Heart right ventricle (tissue), 16 donors: ENCODE results near the gene SNAP25. TPM values are rescaled to one million over a fixed set of nuclear protein-coding genes. Genes with fewer than 3 reads are reported as not detected.

Source experiments
- ATAC-seq, 8 donors: fragments of 200-7000 bp; cut with Tn5 transposase; one replicate each; pipeline ENCODE4 v1.9.1; 2020; ENCODE audit warnings: mild to moderate bottlenecking in 8 of 8, moderate library complexity in 8 of 8, moderate number of reproducible peaks in 1 of 8
- DNase-seq, 2 donors: peaks; one replicate each; pipeline ENCODE4 v3.0.0-alpha.2; 2020
- H3K27ac ChIP-seq, 10 donors: fragments of 200-600 bp; sonication (generic) in 2 of 10; one replicate each; pipeline versions ENCODE4 v1.5.0 to v1.8.0; 2020 to 2022; ENCODE audit warnings: mild to moderate bottlenecking in 3 of 10
- H3K27me3 ChIP-seq, 7 donors: fragments of 200-600 bp; one replicate each; pipeline ENCODE4 v1.8.0; 2021 to 2022; ENCODE audit warnings: mild to moderate bottlenecking in 2 of 7
- H3K36me3 ChIP-seq, 9 donors: fragments of 200-600 bp; sonication (generic) in 1 of 9; one replicate each; pipeline versions ENCODE4 v1.5.0 to v1.8.0; 2020 to 2022; ENCODE audit warnings: mild to moderate bottlenecking in 2 of 9
- H3K4me1 ChIP-seq, 9 donors: fragments of 200-600 bp; sonication (generic) in 1 of 9; one replicate each; pipeline versions ENCODE4 v1.5.0 to v1.8.0; 2020 to 2022; ENCODE audit warnings: mild to moderate bottlenecking in 4 of 9
- H3K4me3 ChIP-seq, 10 donors: fragments of 200-600 bp; sonication (generic) in 2 of 10; one replicate each; pipeline versions ENCODE4 v1.5.0 to v1.8.0; 2020 to 2022; ENCODE audit warnings: mild to moderate bottlenecking in 7 of 10, moderate library complexity in 2 of 10
- H3K9me3 ChIP-seq, 11 donors: fragments of 200-600 bp in 10 of 11; sonication (generic) in 2 of 11; one replicate each; pipeline versions ENCODE4 v1.5.0 to v1.8.0; 2013 to 2022; ENCODE audit warnings: mild to moderate bottlenecking in 2 of 11, control low read depth in 1 of 11, moderate library complexity in 1 of 11
- CTCF ChIP-seq, 9 donors: fragments of 200-600 bp; sonication (generic) in 2 of 9; IDR thresholded peaks; one replicate each; pipeline versions ENCODE4 v1.5.0 to v1.8.0; 2021 to 2022; ENCODE audit warnings: antibody characterized with exemption in 9 of 9, mild to moderate bottlenecking in 5 of 9, moderate library complexity in 1 of 9
- WGBS, 2 donors: extraction: QIAGEN DNeasy Blood & Tissue Kit; methylation state at CpG; one replicate each; pipeline ENCODE4 v1.1.7; 2013; ENCODE audit warnings: inconsistent platforms in 1 of 2; 5-methylcytosine and 5-hydroxymethylcytosine counted together
- intact Hi-C, 10 donors: fragments of 100-400 bp; cut with DNase I; formaldehyde crosslinking; loops; one replicate each; pipeline versions ENCODE4 v1.11.1 to v1.14.2; 2022
- polyA plus RNA-seq, 2 donors: library from polyadenylated mRNA; stranded (reverse); fragments of 200-250 nt; gene quantifications; one replicate each; pipeline ENCODE4 v1.2.3, GENCODE V29; 2013
- total RNA-seq, 10 donors: library from RNA; stranded (reverse); fragmentation: NEBNext Ultra II Directional in 3 of 10; extraction: Animal tissue kit (Norgen Biotek cat#: 25700) in 3 of 10; gene quantifications; one replicate each; pipeline versions ENCODE4 v1.2.1 to v1.2.4, GENCODE V29; 2021 to 2023
- donor health status: Arrhythmogenic right ventricular cardiomyopathy.
- donor health status: ischemic (EF 13 %, LVEDD 7.1; RV severe dilation, severe dysfunction).
- donor health status: healthy with polysubstance abuse.
- donor health status: DM: no; HTN: yes; CAD: no.
- donor health status: DM: no; HTN: no; CAD: no.
- donor health status: ischemic (EF 25% LVEDD 6.9; RV normal size, moderate dysfunction).
- donor health status: ischemic (EF 25% LVEDD 5.7; RV mildly dilated, moderate dysfunction).
- donor health status: healthy.
- donor health status: DM: yes; HTN: yes; CAD: no.
- donor health status: Ischemic cardiomyopathy.
- donor health status: ischemic (EF 35%, LVEDD 5.7; RV mildly dilated, moderate dysfunction).
- donor health status: nonischemic (EF 11% LVEDD 7.7; RV severe dilation, severe dysfunction).
- donor health status: DM: yes; HTN: yes; CAD: no.
- donor health status: PGD.
- donor health status: ischemic (EF 29% LVEDD 5.4; RV normal size, mild dysfunction).
- donor health status: nonischemic (EF 23%, LVEDD 6.1; RV moderate dilation, normal function).

Gene SNAP25
- total and polyA plus RNA-seq, 12 donors, result 0.09 to 0.87 (median 0.22) TPM; not detected in 5

DNA sequence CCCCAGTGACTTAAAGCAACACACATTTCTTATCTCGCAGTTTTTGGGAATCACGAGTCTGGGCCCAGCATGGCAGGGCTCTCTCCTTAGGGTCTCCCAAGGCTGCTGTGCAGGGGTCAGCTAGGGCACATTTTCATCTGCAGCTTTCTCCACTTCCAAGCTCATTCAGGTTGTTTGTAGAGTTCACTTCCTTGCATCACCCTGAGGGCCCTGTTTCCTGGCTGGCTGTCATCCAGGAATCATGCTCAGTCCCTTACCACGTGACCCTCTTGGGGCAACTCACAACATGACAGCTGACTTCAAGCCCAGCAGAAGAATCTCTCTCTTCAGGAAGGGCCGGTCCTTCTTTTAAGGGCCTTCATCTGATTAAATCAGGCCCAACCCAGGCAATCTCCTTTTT is 21.3 kb downstream of the SNAP25 start:
- TF ChIP-seq CTCF (IDR thresholded peaks at IDR 0.05), result no peak
- 26% methylated on average over 4 of the region's 4 CpGs for WGBS, 2 donors
- H3K4me3 ChIP-seq, result no peak overlapping the region
- ATAC-seq (no peak), DNase-seq (no peak)
- no peaks in the 10 kb centered on the region for H3K9me3 ChIP-seq
- intact Hi-C loops, result no loop called here
- no peaks in the 10 kb centered on the region for H3K4me1 ChIP-seq
- H3K27ac ChIP-seq, result no peak overlapping the region
- peaks cover 0 to 9% (median 0%) of the 10 kb centered on the region in 7 donors for H3K27me3 ChIP-seq
- no peaks in the 10 kb centered on the region for H3K36me3 ChIP-seq

GRCh38 chr20:10240655-10241054 is 22.0 kb downstream of the SNAP25 start:
- intact Hi-C loops, result no loop called here
- H3K4me1 ChIP-seq, result no peaks in the 10 kb centered on the region
- no peak for ATAC-seq
- no peak overlapping the region for H3K27ac ChIP-seq
- 76 to 82% methylated on average over 8 of the region's 8 CpGs for WGBS, 2 donors
- TF ChIP-seq CTCF (IDR thresholded peaks at IDR 0.05), result no peak
- DNase-seq, result no peak
- no peak overlapping the region for H3K4me3 ChIP-seq
- no peaks in the 10 kb centered on the region for H3K36me3 ChIP-seq
- peaks cover 0 to 9% (median 0%) of the 10 kb centered on the region in 7 donors for H3K27me3 ChIP-seq
- H3K9me3 ChIP-seq, result no peaks in the 10 kb centered on the region

DNA sequence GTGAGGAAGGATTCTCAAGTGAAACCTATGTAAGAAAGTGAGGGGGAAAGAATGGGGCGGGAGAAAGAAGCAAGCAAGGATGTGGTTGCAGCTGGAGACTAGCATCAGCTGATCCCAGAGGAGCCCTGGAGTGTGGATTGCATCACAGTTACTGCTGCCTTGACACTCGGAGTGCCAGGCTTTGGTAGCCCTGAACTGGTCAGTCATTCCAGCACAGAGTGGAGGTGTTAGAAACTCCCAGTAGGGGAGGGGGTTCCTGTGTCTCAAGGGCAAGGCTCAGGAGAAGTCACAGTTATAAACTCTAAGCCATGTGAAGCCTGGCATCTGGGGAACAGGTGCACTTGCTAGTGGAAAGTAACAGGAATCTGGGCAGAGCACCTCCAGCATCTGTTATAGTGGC is 23.5 kb downstream of the SNAP25 start:
- intact Hi-C loops, result no loop called here

DNA sequence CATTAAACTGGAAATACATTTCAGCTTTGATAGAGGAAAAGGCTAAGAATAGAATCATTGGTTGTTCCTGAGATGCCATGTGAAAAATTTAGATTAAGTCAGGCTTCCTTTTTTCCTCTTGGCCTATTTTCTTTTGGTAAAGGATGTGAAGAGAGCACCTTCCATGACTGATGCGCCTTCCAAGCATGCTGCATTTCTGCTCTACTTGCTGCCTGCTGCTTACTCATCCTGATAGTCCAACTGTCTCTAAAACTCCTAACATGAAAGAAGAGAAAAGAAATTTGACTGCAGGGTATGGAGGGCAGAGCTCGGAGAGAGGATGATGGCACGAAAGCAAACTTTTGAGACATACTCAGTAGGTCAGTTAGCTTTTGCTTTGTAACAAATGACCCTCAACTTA is 28.8 kb downstream of the SNAP25 start:
- H3K27me3 ChIP-seq, result peaks cover 0 to 5% (median 0%) of the 10 kb centered on the region in 7 donors
- H3K36me3 ChIP-seq, result no peaks in the 10 kb centered on the region
- H3K4me1 ChIP-seq, result no peaks in the 10 kb centered on the region
- 93 to 94% methylated on average over 3 of the region's 3 CpGs for WGBS, 2 donors
- H3K4me3 ChIP-seq, result no peak overlapping the region
- ATAC-seq (no peak), DNase-seq (no peak)
- no peak overlapping the region for H3K27ac ChIP-seq
- intact Hi-C loops, result no loop called here
- TF ChIP-seq CTCF (IDR thresholded peaks at IDR 0.05), result no peak
- no peaks in the 10 kb centered on the region for H3K9me3 ChIP-seq

More for the DNA sequence above, 23.5 kb downstream of the SNAP25 start:
- ATAC-seq, result no peak
- TF ChIP-seq CTCF (IDR thresholded peaks at IDR 0.05), result no peak
- 70 to 72% methylated on average over 2 of the region's 2 CpGs for WGBS, 2 donors
- no peak overlapping the region for H3K4me3 ChIP-seq
- H3K36me3 ChIP-seq, result no peaks in the 10 kb centered on the region
- no peaks in the 10 kb centered on the region for H3K9me3 ChIP-seq
- DNase-seq, result no peak
- H3K4me1 ChIP-seq, result no peaks in the 10 kb centered on the region
- peaks cover 0 to 3% (median 0%) of the 10 kb centered on the region in 7 donors for H3K27me3 ChIP-seq
- no peak overlapping the region for H3K27ac ChIP-seq
